IgD-negative memory B cell (primary cell): ENCODE results near the gene MICU2. TPM values are rescaled to one million over a fixed set of nuclear protein-coding genes. Genes with fewer than 3 reads are reported as not detected.
A peak's percentile ranks its signal among the peaks of the same experiment; 100 is the strongest.

Experiments
- H3K27ac Mint-ChIP-seq, 3 donors: one replicate each; pipeline ENCODE4 v1.8.0; 2020 to 2022; ENCODE audit warnings: mild to moderate bottlenecking in 3 of 3, mixed read lengths in 3 of 3, moderate library complexity in 1 of 3
- H3K27me3 Mint-ChIP-seq: one replicate; pipeline ENCODE4 v1.8.0; 2021; ENCODE audit warnings: mixed read lengths
- H3K36me3 Mint-ChIP-seq: one replicate; pipeline ENCODE4 v1.8.0; 2020; ENCODE audit warnings: mild to moderate bottlenecking, mixed read lengths
- H3K4me1 Mint-ChIP-seq, 3 donors: one replicate each; pipeline ENCODE4 v1.8.0; 2020 to 2022; ENCODE audit warnings: mixed read lengths in 3 of 3, mild to moderate bottlenecking in 1 of 3
- H3K4me3 Mint-ChIP-seq, 4 donors: one replicate each; pipeline ENCODE4 v1.8.0; 2020 to 2022; ENCODE audit warnings: mild to moderate bottlenecking in 4 of 4, mixed read lengths in 4 of 4, moderate library complexity in 3 of 4
- H3K9me3 Mint-ChIP-seq, 3 donors: one replicate each; pipeline ENCODE4 v1.8.0; 2020 to 2021; ENCODE audit warnings: mixed read lengths in 3 of 3, mild to moderate bottlenecking in 1 of 3
- polyA plus RNA-seq: library from polyadenylated mRNA; unstranded; fragments of 300-500 nt; fragmentation: Illumina TruSeq; gene quantifications from one replicate; pipeline ENCODE4 v1.2.3, GENCODE V29; 2021

The MICU2 gene
- polyA plus RNA-seq, 1 donor from 2014 or later = 53.3 TPM

GRCh38 chr13:21518617-21519144 lies 85.3 kb downstream of the MICU2 start:
- Mint-ChIP-seq H3K27me3 (no peaks in the 10 kb centered on the region), H3K36me3 (peaks cover 8% of the 10 kb centered on the region), H3K9me3 (no peaks in the 10 kb centered on the region), H3K4me1 (no peaks in the 10 kb centered on the region), H3K4me3 (no peak overlapping the region), H3K27ac (no peak overlapping the region)

DNA sequence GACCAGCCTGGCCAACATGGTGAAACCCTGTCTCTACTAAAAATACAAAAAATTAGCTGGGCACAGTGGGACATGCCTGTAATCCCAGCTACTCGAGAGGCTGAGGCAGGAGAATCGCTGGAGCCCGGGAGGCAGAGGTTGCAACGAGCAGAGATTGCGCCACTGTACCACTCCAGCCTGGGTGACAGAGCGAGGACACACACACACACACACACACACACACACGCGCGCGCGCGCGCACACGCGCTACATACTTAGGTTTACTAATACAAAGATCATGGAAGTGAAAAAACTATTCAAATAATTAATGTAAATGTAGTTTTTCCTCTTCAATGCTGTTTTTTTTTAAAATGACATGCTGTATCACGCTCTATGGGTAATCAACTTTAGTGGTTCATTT lies 86.4 kb downstream of the MICU2 start:
- H3K4me3 Mint-ChIP-seq = no peak overlapping the region
- H3K4me1 Mint-ChIP-seq = no peaks in the 10 kb centered on the region
- no peaks in the 10 kb centered on the region for H3K27me3 Mint-ChIP-seq
- H3K9me3 Mint-ChIP-seq = no peaks in the 10 kb centered on the region
- H3K36me3 Mint-ChIP-seq = peaks cover 11% of the 10 kb centered on the region
- no peak overlapping the region for H3K27ac Mint-ChIP-seq

DNA sequence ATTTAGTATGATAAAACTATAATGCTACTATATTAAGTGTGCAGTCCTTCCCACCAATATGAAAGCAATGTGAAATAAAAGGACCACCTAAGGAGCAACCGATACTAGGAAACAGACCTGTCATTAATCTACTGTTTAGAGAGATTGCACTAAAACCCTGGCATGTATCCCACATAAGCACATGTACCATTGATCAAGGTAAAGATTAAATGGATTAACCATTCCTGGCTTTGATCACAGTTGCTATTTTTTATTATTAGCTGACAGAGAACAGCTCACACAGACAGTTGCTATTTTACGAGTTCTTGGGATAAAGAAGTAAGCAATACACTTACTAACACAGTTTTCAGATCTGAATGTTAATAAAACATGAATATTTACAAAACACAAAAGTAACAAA lies 87.2 kb downstream of the MICU2 start:
- Mint-ChIP-seq H3K27ac (no peak overlapping the region), H3K36me3 (peaks cover 11% of the 10 kb centered on the region), H3K4me3 (no peak overlapping the region)

GRCh38 chr13:21511849-21512248 lies 92.1 kb downstream of the MICU2 start:
- no peaks in the 10 kb centered on the region for H3K27me3 Mint-ChIP-seq
- H3K36me3 Mint-ChIP-seq = peaks cover 6% of the 10 kb centered on the region
- no peak overlapping the region for H3K27ac Mint-ChIP-seq
- H3K4me1 Mint-ChIP-seq = no peaks in the 10 kb centered on the region
- no peak overlapping the region for H3K4me3 Mint-ChIP-seq
- no peaks in the 10 kb centered on the region for H3K9me3 Mint-ChIP-seq

More for the DNA sequence above, 87.2 kb downstream of the MICU2 start:
- Mint-ChIP-seq H3K9me3 (no peaks in the 10 kb centered on the region), H3K4me1 (no peaks in the 10 kb centered on the region), H3K27me3 (no peaks in the 10 kb centered on the region)

- no peak overlapping the region for H3K4me3 Mint-ChIP-seq
- no peaks in the 10 kb centered on the region for H3K27me3 Mint-ChIP-seq
- no peak overlapping the region for H3K27ac Mint-ChIP-seq
- H3K9me3 Mint-ChIP-seq = peaks cover 0 to 1% (median 0%) of the 10 kb centered on the region in 3 donors
- H3K36me3 Mint-ChIP-seq = peaks cover 4% of the 10 kb centered on the region
- peaks cover 0 to 5% (median 0%) of the 10 kb centered on the region in 3 donors for H3K4me1 Mint-ChIP-seq
Observed at GRCh38 chr13:21504379-21504778, 99.6 kb downstream of the MICU2 start.

- Mint-ChIP-seq H3K36me3 (peaks cover 8% of the 10 kb centered on the region), H3K27me3 (no peaks in the 10 kb centered on the region), H3K27ac (no peak overlapping the region), H3K4me3 (no peak overlapping the region), H3K4me1 (peaks cover 0 to 5% (median 0%) of the 10 kb centered on the region in 3 donors), H3K9me3 (peaks cover 0 to 1% (median 0%) of the 10 kb centered on the region in 3 donors)
Observed at GRCh38 chr13:21501686-21502085, 102.3 kb downstream of the MICU2 start.

DNA sequence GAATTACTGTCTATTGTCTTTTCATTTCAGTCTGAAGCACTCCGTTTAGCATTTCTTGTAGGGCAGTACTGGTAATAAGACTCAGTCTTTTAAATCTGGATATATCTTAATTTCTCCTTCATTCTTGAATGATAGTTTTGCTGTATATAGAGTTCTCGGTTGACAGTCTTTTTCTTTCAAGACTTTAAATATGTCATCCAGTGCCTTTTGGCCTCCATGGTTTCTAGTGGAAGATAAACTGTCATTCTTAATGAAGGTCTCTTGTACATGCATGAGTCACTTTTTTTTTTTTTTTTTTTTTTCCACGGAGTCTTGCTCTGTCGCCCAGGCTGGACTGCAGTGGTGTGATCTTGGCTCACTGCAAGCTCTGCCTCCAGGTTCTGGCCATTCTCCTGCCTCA lies 117.6 kb downstream of the MICU2 start:
- no peaks in the 10 kb centered on the region for H3K27me3 Mint-ChIP-seq
- peaks cover 7 to 24% (median 12%) of the 10 kb centered on the region in 3 donors for H3K9me3 Mint-ChIP-seq
- no peak overlapping the region for H3K27ac Mint-ChIP-seq
- H3K4me1 Mint-ChIP-seq = no peaks in the 10 kb centered on the region
- H3K36me3 Mint-ChIP-seq = peaks cover 14% of the 10 kb centered on the region
- H3K4me3 Mint-ChIP-seq = no peak overlapping the region

DNA sequence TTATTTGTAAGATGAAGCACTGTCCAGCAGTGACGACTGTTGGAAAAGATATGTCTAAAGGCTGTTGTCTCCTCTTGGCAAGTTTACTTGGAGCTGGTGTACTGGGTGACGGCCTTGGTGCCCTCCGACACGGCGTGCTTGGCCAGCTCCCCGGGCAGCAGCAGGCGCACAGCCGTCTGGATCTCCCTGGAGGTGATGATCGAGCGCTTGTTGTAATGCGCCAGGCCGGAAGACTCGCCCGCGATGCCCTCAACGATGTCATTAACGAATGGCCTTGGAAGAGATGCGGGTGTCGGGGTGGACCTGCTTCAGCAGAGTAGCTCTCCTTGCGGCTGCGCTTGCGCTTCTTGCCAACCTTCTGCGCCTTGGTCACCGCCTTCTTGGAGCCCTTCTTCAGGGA lies 120.2 kb downstream of the MICU2 start:
- Mint-ChIP-seq H3K27me3 (peaks cover 4% of the 10 kb centered on the region), H3K36me3 (peaks cover 3% of the 10 kb centered on the region), H3K4me3 (no peak overlapping the region), H3K27ac (no peak overlapping the region), H3K9me3 (peaks cover 1 to 13% (median 10%) of the 10 kb centered on the region in 3 donors), H3K4me1 (peaks cover 2 to 8% (median 2%) of the 10 kb centered on the region in 3 donors)

DNA sequence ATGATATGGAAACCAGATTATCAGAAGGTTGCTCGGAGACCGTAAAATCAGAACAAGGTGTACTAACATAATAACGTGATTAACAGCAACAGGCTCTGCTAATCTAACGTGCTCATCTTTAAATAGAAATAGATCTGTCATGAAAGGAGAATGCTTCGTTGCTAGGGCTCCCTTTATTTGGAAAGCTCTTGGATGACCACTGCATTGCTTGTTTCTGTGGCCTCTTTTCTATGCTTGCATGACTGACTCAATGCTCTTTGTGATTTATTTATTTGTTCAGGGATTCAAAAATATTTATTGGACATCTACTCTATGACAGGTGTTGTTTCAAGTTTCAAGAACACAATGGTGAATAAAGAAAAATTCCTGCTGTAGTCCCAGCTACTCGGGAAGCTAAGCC lies 122.6 kb downstream of the MICU2 start:
- peak overlapping the region in 1 of 3 donors; percentile 23 for H3K27ac Mint-ChIP-seq
- no peak overlapping the region for H3K4me3 Mint-ChIP-seq
- peaks cover 4% of the 10 kb centered on the region for H3K27me3 Mint-ChIP-seq
- H3K4me1 Mint-ChIP-seq = peaks cover 7 to 14% (median 9%) of the 10 kb centered on the region in 3 donors
- H3K9me3 Mint-ChIP-seq = peaks cover 0 to 4% (median 1%) of the 10 kb centered on the region in 3 donors
- H3K36me3 Mint-ChIP-seq = no peaks in the 10 kb centered on the region

DNA sequence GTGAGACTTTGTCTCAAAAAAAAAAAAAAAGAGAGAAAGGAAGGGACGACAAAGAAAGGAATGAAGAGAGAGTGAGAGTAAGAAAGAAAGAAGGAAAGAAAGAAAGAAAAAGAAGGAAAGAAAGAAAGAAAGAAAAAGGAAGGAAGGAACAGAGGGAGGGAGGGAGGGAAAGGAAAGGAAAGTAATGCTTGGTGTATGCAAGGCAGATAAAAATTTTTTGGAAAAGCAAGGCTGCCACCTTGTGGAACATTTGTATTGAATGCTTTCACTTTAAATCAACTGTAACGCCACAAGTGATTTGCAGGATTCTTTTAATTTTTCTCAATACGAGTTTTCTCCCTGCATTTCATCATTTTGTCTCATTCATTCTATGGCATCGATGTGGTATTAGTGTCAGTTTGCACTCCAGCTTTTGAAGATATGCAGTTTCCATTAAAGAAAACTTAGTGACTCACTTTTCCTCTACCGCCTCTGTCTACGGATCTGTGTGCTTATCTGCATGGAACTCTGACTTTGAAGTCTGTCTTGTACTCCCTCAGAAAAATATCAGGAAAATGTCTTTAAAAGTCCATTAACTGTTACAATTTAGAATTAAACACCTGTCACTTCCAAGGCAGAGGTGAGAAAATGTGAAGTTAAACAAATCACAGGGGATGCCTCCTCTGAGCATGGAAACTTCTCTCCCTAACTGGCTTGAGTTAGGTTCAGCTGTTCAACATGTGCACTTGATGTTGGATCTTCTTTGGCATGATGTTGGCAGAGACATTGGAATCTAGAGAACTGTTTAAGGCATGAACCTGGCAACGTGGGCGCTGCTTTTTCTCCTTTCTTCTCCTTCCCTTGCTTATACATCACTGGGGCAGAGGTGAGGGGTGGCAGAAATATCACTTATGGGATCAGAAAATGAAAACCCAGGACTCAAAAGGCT lies 124.8 kb downstream of the MICU2 start:
- Mint-ChIP-seq H3K27me3 (peaks cover 4% of the 10 kb centered on the region), H3K4me3 (peak overlapping the region in 2 of 4 donors; percentile 57 to 65), H3K36me3 (no peaks in the 10 kb centered on the region), H3K9me3 (no peaks in the 10 kb centered on the region), H3K4me1 (peaks cover 7 to 14% (median 9%) of the 10 kb centered on the region in 3 donors), H3K27ac (no peak overlapping the region)

GRCh38 chr13:21476893-21477472 lies 127.0 kb downstream of the MICU2 start:
- peak overlapping the region in 2 of 3 donors; percentile 46 to 82 for H3K27ac Mint-ChIP-seq
- peaks cover 7 to 14% (median 9%) of the 10 kb centered on the region in 3 donors for H3K4me1 Mint-ChIP-seq

GRCh38 chr13:21475115-21475514 lies 128.9 kb downstream of the MICU2 start:
- peaks cover 7 to 11% (median 9%) of the 10 kb centered on the region in 3 donors for H3K4me1 Mint-ChIP-seq

More at GRCh38 chr13:21476893-21477472, 127.0 kb downstream of the MICU2 start:
- Mint-ChIP-seq H3K4me3 (peak overlapping the region; percentile 73 to 97 (median 90)), H3K27me3 (peaks cover 4% of the 10 kb centered on the region), H3K36me3 (no peaks in the 10 kb centered on the region), H3K9me3 (no peaks in the 10 kb centered on the region)

DNA sequence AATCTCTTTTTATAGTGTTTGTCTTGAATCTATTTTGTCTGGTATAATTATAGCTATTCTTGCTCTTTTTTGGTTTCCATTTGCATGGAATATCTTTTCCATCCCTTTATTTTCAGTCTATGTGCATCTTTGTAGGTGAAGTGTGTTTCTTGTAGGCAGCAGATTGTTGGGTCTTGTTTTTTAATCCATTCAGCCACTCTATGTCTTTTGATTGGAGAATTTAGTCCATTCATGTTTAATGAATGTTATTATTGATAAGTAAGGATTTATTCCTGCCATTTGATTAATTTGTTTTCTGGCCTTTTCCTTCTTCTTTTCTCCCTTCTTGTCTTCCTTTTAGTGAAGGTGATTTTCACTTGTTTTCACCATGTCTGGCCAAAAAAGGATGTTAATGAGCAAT lies 133.2 kb downstream of the MICU2 start:
- H3K4me3 Mint-ChIP-seq = no peak overlapping the region
- H3K4me1 Mint-ChIP-seq = no peaks in the 10 kb centered on the region
- H3K9me3 Mint-ChIP-seq = peaks cover 1 to 10% (median 3%) of the 10 kb centered on the region in 3 donors
- H3K27ac Mint-ChIP-seq = no peak overlapping the region
- peaks cover 2% of the 10 kb centered on the region for H3K36me3 Mint-ChIP-seq
- peaks cover 2% of the 10 kb centered on the region for H3K27me3 Mint-ChIP-seq

More at GRCh38 chr13:21475115-21475514, 128.9 kb downstream of the MICU2 start:
- H3K27ac Mint-ChIP-seq = no peak overlapping the region
- peaks cover 4% of the 10 kb centered on the region for H3K27me3 Mint-ChIP-seq
- peaks cover 2% of the 10 kb centered on the region for H3K36me3 Mint-ChIP-seq
- H3K9me3 Mint-ChIP-seq = peaks cover 1 to 10% (median 3%) of the 10 kb centered on the region in 3 donors
- H3K4me3 Mint-ChIP-seq = no peak overlapping the region

GRCh38 chr13:21466527-21466926 lies 137.4 kb downstream of the MICU2 start:
- Mint-ChIP-seq H3K9me3 (peaks cover 1 to 7% (median 1%) of the 10 kb centered on the region in 3 donors), H3K4me3 (no peak overlapping the region), H3K27me3 (peaks cover 2% of the 10 kb centered on the region), H3K27ac (no peak overlapping the region), H3K4me1 (no peaks in the 10 kb centered on the region), H3K36me3 (peaks cover 2% of the 10 kb centered on the region)

- H3K4me3 Mint-ChIP-seq = no peak overlapping the region
- peaks cover 2% of the 10 kb centered on the region for H3K27me3 Mint-ChIP-seq
- H3K4me1 Mint-ChIP-seq = no peaks in the 10 kb centered on the region
- H3K9me3 Mint-ChIP-seq = peaks cover 0 to 2% (median 1%) of the 10 kb centered on the region in 3 donors
- H3K27ac Mint-ChIP-seq = no peak overlapping the region
- H3K36me3 Mint-ChIP-seq = peaks cover 2% of the 10 kb centered on the region
Observed at GRCh38 chr13:21465710-21466160, 138.2 kb downstream of the MICU2 start.
